Measurements from ENCODE around the gene NUCB2. TPM values are rescaled to one million over a fixed set of nuclear protein-coding genes. Genes with fewer than 3 reads are reported as not detected.

Gene NUCB2
- total RNA-seq, 1 donor from 2014 or later: 69.7 TPM

DNA sequence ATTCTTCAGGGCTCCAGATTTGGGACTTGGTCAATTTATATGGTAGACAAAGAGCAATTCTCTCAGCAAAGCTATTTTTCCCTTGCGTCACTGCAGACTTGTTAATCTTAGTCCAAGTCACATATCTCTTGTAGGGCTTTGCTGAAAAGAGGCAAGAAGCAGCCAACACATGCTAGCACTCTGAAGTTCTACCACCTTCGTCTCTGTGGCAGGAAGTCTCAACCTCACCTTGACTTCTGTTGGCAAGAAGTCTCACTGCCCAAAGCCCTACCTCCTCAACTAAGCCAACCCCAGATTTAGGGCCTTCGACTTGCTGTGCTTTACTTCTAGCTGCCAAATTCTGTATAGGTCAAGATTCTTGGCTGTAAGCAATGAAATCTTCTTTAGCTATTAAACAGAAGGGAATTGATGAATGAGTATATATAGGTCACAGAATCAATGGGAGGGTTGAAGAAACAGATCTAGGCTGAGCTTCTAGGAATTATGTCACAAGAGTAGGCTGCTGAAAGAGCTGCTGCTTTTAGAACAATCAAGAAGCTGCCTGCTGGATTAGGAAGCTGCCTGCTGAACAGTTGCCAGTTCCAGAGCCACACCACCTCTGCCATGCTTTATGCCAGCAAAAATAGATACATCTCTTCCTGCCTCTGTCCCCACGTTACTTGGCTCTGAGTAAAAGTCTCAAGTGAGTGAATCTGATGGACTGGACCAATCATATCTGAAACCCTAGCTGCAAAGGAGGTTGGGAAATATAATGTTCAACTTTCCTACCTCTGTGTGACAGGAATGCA, 57.5 kb downstream of the NUCB2 start:
- peak; percentile 11 for DNase-seq

DNA sequence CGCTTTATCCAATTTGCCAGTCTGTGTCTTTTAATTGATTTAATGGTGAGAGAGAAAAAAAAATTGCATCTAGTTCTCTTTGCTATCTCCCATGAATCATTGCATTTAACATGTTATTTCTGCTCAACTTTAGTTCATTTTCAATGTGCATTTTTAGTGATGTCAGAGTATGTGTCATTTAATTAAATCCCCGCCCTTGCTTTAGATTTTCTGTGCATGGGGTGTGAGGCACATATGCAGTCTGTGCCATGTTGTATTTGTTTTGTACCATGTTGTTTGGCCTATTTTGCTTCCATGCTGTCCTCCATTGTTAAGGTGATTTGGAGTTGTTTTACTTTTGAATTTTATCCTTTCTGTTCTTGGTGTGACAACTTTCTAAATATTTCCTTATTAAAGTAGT, 66.7 kb downstream of the NUCB2 start:
- no peak for DNase-seq

DNA sequence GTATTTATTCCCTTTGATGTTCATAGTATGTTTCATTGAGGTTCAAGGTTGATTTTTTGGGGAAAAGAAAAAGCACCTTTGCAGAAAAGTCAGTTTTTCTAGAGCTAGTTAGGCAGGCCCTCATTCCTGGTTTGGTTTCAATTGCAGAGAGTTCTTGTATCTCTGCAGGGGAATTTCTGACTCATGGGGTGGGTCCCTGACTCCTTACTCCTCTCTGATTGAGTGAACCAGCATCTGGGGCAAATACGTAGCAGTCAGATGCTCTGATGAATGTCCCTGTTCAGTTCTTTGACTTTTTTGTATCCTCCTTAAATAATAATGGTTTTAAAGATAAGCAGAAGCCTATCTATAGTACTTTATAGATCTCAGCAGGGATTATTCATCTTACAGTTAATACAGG, 67.4 kb downstream of the NUCB2 start:
- no peak for DNase-seq

DNA sequence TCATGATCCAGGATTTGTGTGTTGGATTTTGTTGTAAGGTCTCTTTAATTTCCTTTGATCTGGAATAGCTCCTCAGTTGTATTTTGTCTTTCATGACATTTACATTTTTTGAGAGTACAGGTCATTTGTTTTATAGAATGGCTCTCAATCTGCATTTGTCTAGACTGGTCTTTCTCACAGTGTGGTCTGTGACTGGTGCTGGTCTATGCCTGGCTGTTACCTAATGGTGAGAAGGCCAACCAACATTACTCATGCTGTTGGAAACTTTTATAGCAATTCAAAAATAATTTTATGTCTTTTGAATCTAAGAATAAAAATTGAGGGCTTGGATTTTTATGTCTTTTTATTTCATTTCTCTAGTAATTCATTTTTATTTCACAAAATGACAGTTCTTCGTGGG, 71.1 kb downstream of the NUCB2 start:
- DNase-seq: no peak

DNA sequence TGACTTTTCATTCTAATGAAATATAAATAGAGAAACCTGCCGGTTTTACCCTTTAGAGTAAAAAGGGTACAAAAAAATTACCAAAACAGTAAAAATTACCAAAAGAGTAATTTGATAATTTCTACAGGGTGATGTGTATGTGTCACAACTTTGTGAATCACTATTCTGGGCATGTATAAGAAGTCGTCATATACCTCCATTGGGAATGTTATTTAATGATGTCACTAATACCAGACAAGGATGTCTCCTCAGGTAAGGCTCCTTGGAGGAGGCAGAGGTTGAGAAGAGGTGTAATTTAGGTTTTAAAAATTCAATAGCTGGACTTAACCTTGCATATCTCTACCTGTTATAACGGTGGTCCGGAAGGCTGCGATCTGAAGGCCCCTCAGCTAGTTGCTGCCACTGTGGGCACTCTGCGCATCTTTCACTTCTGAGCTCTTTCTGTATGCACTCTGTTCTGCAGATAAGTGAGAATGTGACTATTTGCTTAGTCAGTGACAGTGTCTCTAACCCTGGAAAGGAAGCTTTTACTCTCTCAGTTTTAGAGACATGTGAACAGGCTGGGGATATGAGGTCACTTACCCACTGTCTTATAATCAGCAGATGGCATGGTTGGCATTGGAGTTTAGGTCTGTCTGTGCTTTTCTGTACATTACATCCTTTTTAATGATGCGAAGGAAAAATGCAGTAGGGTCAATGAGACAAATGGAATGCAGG, 74.1 kb downstream of the NUCB2 start:
- no peak for DNase-seq

DNA sequence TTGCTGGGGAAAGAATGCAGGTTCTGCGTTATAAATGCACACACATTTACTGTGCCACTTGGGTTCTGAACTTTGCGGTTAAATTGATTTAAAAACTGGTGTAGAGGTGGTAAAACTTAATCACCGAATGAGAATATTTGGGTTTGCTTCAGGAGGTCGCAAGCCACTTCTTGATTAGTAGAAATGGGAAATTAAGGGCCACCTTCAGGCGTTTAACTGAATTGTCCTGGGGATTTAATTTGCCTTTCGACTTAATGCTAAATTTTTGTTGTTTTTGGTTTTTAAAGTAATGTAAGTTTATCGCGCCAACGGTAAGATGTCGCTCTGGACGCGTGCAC, 74.6 kb downstream of the NUCB2 start:
- DNase-seq: no peak

DNA sequence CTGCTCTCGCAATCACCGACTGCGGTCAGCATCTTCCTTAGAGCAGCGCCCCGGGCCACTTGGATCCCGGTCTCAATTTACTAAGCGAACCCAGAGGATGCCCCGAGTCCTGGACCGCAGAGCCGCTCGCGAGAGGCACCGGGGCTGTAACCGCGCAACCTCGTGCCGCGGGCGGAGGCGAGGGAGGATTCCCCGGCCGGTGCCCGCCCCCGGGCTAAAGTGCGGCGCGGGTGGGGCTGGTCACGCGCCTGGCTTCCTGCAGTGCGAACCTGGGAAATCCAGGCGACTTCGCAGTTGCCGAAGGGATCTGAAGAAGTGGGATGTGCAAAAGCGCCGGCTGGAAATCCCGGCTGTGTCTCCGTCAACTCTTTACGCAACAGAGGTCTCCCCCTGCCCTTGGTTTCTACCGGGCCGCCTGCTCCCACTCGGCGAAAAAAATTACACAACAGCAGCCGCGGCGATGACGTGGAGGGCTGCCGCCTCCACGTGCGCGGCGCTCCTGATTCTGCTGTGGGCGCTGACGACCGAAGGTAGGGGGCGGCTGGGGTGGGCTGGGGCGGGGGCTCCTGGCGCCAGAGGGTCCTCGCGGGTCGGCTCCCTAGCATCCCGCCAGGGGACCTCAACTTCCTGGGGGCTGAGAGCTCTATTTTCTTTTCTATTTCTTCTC, 75.1 kb downstream of the NUCB2 start, which contains the start of gene NCR3LG1:
Gene NCR3LG1, plus strand, starts transcription at position 291 of the 667 bp plus-strand sequence. Its CDS starts 170 bp downstream, at position 461.
- DNase-seq: peak; percentile 55

DNA sequence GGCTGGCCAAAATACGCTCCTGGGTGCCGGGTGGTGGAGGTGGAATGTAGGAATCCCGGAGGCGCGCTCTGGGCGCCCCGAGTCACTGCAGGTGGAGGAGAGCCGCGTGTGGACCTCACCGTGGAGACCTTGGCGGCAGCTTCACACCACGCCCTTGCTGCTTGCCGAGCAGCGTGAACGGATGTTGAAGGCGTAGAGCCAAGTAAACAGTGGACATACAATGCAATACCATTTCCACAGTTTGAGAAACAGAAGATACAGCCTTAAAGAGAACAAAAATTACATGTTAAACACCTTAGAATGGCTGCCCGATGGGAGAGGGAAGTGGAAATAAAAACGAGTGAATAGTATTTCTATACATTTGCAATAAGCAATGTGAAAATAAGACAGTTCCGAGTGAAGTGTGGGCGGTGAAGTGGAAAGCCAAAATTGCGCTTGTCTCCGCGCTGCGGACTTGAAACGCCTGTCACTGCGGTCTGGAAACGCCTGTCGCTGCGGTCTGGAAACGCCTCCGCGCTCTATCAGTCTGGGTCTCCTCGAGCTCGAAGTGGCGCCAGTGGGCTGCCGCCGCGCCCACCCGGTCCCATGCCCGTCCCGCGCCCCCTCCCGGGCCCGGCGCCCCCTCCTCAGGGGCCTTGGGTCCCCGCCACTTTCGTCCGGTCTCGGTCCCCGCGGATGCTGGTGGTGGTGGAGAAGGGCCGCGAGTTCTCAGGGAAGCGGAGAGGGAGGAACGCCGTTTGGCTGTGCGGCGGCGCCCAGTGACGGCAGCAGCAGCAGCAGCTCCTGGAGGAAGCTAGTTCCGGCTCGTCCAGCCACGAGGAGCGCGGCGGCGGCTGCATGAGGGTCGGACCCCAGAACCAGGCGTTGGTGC, 76.6 kb downstream of the NUCB2 start:
- DNase-seq: peak; percentile 76

DNA sequence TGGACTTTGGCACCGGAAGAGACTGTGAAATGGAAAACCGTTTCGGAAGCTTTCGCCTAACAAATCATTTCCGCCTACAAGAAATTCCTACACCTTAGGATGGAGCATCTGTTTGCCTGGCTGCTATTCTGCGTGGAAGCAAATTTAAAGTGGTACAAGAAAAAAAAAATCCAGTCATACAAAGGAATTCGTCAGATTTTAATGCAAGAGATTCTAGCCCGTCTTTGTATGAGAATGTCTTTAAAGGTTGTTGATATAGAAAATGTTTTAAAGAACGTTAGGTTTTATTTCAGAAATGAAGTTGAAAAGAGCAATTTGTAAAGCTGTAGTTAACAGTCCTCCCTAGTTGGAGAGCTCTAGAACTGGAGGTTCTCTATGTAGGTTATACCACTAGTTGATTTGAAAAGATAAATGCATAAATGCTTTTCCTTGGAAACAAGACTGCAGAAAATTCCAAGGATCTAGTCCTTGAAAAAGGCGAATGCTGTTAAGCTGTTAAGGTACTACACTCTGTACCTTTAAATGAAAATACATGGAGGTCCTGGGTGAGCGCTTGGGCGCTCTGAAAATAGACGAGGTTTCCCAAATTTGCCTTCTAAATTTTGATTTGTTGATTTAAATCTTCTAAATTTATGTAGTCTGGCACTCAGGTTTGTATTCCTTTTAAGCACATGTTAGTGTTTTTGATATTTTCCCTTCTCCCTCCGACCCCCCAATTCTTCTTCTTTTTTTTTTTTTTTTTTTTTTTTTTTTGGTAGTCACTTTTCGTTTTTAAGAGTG, 77.5 kb downstream of the NUCB2 start:
- no peak for DNase-seq

DNA sequence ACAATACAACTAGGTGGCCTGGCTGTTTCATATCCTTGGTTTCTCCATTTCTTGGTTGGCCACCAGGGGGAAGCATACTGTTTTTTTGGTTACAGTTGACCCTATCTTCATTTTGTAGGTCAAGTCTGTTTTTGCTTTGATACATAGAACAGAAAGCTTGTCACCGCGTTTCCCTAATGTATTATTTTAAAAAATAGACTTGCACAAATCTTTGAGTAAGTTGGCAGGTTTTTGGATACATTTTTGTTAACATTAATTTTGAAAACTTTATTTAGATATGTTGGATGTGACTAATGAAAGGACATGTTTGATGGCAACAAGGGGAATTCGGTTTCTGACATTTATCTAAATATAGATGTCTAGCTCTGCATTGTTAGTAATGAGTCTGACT, 78.1 kb downstream of the NUCB2 start:
- peak; percentile 9 for DNase-seq

DNA sequence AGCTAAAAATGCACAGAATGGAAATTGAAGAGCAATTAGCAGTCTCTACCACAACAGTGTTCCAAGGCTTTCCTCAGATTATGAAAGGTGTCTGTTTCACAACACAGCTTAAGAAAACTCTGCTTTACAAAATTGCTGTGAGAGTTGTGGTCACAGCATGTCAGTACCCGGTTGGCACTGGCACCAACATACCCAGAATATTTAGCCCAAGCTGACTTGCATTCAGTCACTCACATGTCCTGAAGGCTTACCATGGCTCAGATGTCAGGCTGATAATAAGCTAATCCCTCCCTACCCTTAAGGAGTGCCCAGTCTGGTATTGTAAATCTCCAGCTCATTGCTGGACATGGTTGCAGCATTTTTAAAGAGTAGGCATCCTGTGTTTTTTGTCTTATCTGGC, 90.0 kb downstream of the NUCB2 start:
- DNase-seq: no peak

DNA sequence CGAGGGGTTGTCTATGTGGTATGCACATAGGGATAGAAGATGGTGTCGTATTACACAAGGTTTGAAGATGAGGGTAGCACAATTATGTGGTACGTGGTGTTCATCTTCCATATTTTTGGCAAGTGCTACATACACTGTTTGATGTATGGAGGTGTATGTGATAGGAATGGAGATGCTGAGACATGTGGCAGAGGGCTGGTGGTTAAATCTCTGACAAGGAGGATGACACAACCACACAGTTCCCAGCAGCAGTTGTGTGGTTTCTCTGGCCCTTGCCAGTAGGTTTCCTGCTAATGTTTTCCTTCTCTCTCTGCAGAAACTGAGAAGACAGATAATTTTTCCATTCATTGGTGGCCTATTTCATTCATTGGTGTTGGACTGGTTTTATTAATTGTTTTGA, 92.0 kb downstream of the NUCB2 start:
- no peak for DNase-seq

DNA sequence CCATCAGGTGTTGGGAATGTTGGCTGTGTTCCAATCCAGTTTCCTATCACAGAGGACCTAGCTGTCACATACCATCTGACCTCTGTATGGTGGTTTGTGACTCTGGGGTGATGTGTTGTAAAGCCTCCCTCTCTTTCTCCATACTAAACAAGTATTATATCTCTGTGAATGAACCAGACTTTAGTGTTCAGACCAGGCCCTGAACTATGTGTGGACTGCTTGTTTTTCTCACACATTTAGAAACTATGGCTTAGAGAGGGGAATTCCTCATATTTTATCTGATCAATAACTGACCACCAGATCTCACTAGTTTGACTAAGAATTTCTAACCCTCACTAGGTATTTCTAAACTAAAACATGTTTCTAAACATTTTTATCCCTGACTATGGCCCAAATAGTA, 92.6 kb downstream of the NUCB2 start:
- DNase-seq: no peak

DNA sequence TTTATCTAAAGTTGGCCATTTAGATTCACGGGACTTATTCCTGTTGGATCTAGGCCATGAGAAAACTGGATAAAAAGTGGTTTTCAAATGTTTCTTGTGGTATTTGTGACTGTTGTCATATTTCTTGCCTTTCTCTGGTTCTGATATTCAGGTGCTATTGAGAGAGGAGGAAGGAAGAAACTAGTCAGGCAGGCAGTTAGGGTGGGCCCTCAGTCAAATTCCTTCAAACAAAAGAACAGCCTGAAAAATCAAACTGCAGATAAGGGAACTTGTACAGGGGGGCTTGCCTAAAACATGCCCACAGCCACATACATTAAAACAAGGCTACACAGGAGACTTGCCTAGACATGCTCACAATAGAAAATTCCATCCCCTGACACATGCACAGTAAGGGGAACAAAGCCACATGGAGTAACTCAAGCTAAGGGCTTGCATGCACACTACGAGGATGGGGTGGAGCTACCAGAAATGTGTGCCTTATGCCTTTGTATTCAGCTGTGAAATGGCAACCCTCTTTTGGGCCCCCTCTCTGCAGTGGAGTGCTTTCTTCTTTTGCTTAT, 93.2 kb downstream of the NUCB2 start:
- DNase-seq: no peak

DNA sequence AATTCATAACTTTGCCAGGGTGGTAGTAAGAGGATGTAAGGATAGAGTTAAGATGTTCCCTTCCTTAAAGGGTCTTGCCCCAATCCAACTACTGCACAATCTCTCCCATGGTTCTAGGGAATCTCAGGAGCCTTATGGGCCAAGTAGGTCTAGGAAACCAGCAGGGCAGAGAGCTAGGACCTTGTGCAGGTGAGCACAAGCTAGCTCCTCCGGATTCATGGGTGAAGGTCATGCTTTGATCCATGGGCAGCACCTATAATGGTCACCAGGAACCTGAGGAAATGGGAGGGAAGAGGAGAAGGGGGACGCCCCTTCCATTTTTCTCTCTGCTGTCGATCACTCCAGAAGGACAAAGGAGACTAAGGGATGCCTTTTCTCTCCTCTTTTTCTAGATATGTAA, 95.1 kb downstream of the NUCB2 start:
- no peak for DNase-seq

DNA sequence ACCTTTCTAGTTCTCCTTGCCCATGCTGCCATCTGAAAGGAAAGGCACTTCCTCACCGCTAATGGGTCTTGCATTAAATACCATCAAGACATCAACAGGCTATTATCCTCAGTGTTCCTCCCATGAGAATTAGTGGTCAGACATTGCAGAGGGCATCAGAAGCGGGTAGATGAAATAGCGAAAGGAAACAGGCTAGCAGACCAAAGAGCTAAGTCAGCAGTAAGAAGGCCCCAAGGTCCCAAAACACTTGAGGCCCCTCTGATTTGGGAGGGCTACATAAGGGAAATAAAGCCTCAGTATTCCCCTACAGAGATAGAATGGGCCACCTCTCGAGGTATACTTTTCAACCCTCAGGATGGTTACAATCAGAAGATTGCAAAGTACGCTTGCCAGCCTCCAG, 99.0 kb downstream of the NUCB2 start:
- no peak for DNase-seq

DNA sequence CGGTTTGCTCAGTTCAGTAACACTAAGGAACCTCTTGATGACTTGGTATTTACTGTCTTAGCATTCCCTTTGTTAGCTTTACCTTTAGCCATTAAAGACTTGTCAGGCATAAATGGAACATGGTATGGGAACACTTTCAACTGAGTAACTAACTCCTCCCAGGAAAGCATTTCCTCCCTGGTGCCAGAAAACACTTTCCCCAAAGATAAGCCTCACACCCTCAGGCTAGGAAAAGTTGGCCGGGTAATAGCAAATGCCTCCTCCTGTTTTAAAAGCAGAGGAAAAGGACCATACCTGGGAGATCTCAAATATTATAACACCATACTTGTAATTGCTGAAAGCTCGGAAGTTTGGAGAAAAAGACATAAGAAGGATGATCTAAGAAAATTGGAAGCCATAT, 100.0 kb downstream of the NUCB2 start:
- DNase-seq: no peak

DNA sequence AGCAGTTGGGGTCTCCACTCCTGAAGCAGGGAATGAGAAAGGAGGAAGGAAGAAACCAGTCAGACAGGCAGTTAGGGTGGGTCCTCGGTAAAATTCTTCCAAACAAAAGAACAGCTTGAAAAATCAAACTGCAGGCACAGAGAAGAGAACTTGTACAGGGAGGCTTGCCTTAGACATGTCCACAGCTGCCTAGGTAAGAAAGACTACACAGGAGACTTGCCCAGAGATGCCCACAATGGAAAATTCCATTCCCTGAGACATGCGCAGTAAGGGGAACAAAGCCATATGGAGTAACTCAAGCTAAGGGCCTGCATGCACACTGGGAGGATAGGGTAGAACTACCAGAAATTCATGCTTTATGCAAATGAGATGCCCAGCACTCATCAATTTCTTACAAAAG, 102.1 kb downstream of the NUCB2 start:
- no peak for DNase-seq

DNA sequence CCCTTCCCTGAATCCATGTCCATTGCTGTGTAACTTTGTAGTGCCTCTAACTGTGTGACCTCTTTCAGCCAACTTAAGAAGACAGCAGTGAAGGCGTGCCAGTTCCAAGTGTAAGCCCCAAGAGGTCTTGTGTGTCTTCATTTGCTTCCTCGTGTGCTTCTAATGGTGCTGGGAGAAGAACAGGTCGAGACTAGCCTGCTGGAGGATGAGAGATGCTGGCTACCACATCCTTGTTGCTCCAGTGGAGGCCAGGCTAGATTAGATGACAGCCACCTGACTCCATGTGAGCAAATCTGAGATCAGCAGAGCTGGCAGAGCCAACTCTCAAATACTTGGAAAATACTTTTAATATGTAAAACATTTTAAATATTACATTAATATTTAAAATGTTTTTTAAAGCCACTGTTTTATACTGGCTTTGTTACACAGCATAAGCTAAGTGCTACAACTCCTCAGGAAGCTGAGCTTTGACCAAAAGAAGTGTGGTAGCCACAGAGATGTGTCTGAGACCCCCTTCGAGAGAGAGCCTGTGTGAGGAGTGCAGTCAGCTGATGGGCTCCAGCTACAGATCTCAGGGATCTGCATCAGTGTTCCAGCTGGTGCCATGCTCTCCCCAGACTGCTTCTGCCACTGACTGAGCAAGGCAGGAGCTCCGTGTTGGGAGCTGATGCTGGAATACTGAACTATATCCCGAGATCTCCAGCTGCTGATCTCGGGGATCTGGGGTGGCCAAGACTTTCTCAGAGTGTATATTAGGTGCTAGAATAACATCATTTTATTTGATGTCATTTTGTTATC, 103.0 kb downstream of the NUCB2 start:
- DNase-seq: no peak

DNA sequence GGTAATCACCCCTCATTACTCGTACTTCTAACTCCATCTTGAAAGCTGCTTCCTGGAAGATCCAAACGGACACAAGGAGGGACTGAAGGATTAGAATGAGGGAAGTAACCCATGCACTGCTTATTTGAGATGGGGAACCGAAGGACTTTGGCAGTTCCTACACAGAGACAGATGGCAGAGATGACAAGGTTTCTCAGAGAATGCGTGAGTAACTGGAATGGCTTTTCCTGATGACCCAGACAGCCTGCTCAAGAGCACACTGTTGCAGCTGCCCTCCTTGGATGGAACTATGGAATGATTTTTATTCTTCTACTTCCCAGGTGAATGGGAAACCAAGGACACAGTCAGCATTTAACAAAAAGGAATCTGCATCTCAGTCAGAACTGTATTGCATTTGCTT, 104.6 kb downstream of the NUCB2 start:
- no peak for DNase-seq
